ENCODE measurements around the gene TRIM14.

TRIM14 gene

GRCh38 chr9:98142925-98143481, 24.0 kb upstream of the TRIM14 start:
- no peak overlapping the region for H3K4me3 ChIP-seq (ENCODE audit: low read depth, low read length)
- no peak for TF ChIP-seq CTCF (conservative IDR thresholded peaks at IDR 0.05; ENCODE audit: low read depth, low read length)
- no peak for DNase-seq (ENCODE audit: low read depth)

DNA sequence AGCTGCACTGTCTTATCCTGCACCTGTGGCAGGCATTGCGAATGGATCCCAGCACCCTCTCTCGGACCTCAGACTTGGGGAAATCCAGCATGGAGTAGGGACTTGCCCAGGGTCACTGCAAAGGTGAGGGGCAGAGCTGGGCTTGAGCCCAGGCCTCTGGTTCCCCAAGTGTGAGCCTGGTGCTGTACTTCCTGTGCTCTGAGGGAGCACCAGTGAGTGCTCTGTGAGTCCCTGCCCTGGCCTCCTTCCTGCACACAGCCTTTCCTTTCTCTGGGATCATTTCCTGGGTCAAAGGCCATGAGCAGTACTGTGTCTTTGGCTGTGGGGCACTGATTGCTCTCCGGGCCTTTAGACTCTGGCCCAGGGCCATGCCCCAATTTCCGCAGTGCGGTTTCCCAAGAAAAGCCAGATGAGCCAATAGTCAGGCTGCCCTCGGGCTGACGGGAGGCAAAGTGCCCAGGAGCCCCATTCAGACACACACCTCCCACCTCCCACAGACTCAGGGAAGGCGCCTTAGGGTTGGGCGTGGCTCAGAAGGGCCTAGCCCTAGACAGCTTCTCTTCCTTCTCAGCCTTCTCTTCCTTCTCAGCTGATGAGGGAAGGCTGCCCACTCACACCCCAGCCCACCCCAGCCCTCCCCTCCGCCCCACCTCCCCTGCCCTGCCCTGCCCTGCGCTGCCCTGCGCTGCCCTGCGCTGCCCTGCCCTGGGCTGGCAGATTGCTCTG, 23.3 kb upstream of the TRIM14 start:
- TF ChIP-seq CTCF (conservative IDR thresholded peaks at IDR 0.05; ENCODE audit: low read depth, low read length), result no peak
- no peak for DNase-seq (ENCODE audit: low read depth)
- no peak overlapping the region for H3K4me3 ChIP-seq (ENCODE audit: low read depth, low read length)

DNA sequence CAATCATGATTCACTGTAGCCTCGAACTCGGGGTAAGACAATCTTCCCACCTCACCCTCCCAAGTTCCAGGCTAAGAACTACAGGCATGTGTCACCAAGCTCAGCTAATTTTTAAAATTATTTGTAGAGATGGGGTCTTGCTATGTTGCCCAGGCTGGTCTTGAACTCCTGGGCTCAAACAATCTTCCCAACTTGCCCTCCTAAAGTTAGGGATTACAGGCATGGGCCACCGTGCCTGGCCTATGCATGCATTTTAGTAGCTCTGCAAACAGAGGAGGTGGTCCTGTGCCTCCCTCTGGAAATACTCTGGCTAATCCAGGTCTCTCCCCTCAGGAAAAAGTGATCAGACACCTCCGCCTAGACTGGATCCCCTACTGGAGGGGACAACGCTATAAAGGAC, 21.5 kb upstream of the TRIM14 start:
- DNase-seq (ENCODE audit: low read depth), result no peak
- H3K4me3 ChIP-seq (ENCODE audit: low read depth, low read length), result no peak overlapping the region
- no peak for TF ChIP-seq CTCF (conservative IDR thresholded peaks at IDR 0.05; ENCODE audit: low read depth, low read length)

GRCh38 chr9:98136489-98136888, 17.5 kb upstream of the TRIM14 start:
- H3K4me3 ChIP-seq (ENCODE audit: low read depth, low read length), result no peak overlapping the region
- DNase-seq (ENCODE audit: low read depth), result no peak
- no peak for TF ChIP-seq CTCF (conservative IDR thresholded peaks at IDR 0.05; ENCODE audit: low read depth, low read length)

- no peak for TF ChIP-seq CTCF (conservative IDR thresholded peaks at IDR 0.05; ENCODE audit: low read depth, low read length)
- DNase-seq (ENCODE audit: low read depth), result no peak
- H3K4me3 ChIP-seq (ENCODE audit: low read depth, low read length), result no peak overlapping the region
These were observed 16.9 kb upstream of the TRIM14 start for GRCh38 chr9:98135938-98136337.

- no peak for DNase-seq (ENCODE audit: low read depth)
- no peak for TF ChIP-seq CTCF (conservative IDR thresholded peaks at IDR 0.05; ENCODE audit: low read depth, low read length)
- H3K4me3 ChIP-seq (ENCODE audit: low read depth, low read length), result no peak overlapping the region
These were observed 16.5 kb upstream of the TRIM14 start for GRCh38 chr9:98135558-98135934.
